ENCODE results near the gene DNAH6.

DNA sequence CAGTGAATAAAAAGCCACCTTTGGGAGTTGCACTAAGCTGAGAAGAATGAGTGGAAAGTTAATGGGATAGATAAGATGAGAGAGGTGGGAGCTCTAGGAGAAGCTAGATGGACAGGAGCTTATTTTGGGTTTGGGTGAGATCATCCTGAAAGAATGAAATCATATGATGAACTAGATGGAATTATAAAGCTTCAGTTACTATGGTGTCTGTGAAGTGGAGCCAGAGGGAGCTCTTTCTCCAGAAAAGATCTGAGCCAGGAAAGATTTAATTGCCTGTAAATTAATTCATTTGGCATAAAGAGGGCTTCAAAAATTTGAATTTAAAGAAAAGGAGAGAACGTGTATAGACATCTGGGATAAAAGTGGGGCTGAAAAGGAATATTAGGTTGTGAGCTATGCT, 10.3 kb downstream of the DNAH6 start:
- TF ChIP-seq CTCF (IDR thresholded peaks at IDR 0.05; ENCODE audit: low read length) (no peak), EZH2 (IDR thresholded peaks at IDR 0.05; ENCODE audit: borderline replicate concordance, low read length) (no peak)
